GM12801 (cell line): ENCODE measurements around the gene AMOTL2.

Experiments
- CTCF ChIP-seq: IDR thresholded peaks from one replicate; pipeline ENCODE4 v1.5.1; 2011; ENCODE audit warnings: control low read depth; ENCODE audit not compliant: insufficient read length; ENCODE audit errors: extremely low read depth

Gene AMOTL2

GRCh38 chr3:134364061-134364935, 9.9 kb downstream of the AMOTL2 start:
- TF ChIP-seq CTCF, result no peak

GRCh38 chr3:134363381-134363755, 10.9 kb downstream of the AMOTL2 start:
- no peak for TF ChIP-seq CTCF

- TF ChIP-seq CTCF, result no peak
Observed at GRCh38 chr3:134362670-134363380, 11.4 kb downstream of the AMOTL2 start.

- no peak for TF ChIP-seq CTCF
Observed at GRCh38 chr3:134362221-134362620, 12.0 kb downstream of the AMOTL2 start.

GRCh38 chr3:134361162-134361835, 12.9 kb downstream of the AMOTL2 start:
- no peak for TF ChIP-seq CTCF

- no peak for TF ChIP-seq CTCF
Observed at GRCh38 chr3:134360046-134360445, 14.2 kb downstream of the AMOTL2 start.

- TF ChIP-seq CTCF, result no peak
Observed at GRCh38 chr3:134359121-134360010, 14.9 kb downstream of the AMOTL2 start.
